RWPE2 (cell line): ENCODE data around the gene FBXO17.
A peak's percentile ranks its signal among the peaks of the same experiment; 100 is the strongest.

Source experiments
- ATAC-seq: fragments of 200-7000 bp; cut with Tn5 transposase; 3 replicates; pipeline ENCODE4 v1.9.1; 2021; ENCODE audit warnings: low read depth
- DNase-seq: peaks from one replicate; pipeline ENCODE4 v3.0.0-alpha.2; 2020; ENCODE audit warnings: low spot score
- H3K27ac ChIP-seq: fragments of 450-650 bp; 2 replicates; pipeline ENCODE4 v1.5.1; 2017; ENCODE audit warnings: mild to moderate bottlenecking; ENCODE audit not compliant: poor library complexity, severe bottlenecking
- H3K27me3 ChIP-seq: fragments of 250-450 bp; sonication (Bioruptor Pico); 2 replicates; pipeline ENCODE4 v1.5.1; 2021; ENCODE audit warnings: mild to moderate bottlenecking, moderate library complexity; ENCODE audit not compliant: insufficient read depth, poor library complexity, severe bottlenecking
- H3K36me3 ChIP-seq: fragments of 250-450 bp; sonication (Bioruptor Pico); 2 replicates; pipeline ENCODE4 v1.5.1; 2020; ENCODE audit warnings: low read depth, mild to moderate bottlenecking, moderate library complexity
- H3K4me1 ChIP-seq: fragments of 250-450 bp; sonication (Bioruptor Pico); 2 replicates; pipeline ENCODE4 v1.5.1; 2021; ENCODE audit warnings: mild to moderate bottlenecking, moderate library complexity; ENCODE audit not compliant: insufficient read depth, poor library complexity, severe bottlenecking
- H3K4me3 ChIP-seq: fragments of 250-450 bp; sonication (Bioruptor Pico); 2 replicates; pipeline ENCODE4 v1.5.1; 2021; ENCODE audit warnings: mild to moderate bottlenecking, moderate library complexity; ENCODE audit not compliant: severe bottlenecking
- H3K9me3 ChIP-seq: fragments of 250-450 bp; sonication (Bioruptor Pico); 2 replicates; pipeline ENCODE4 v1.5.1; 2021; ENCODE audit warnings: mild to moderate bottlenecking, moderate library complexity; ENCODE audit not compliant: severe bottlenecking
- TF ChIP-seq, protein P1 (sequence below): fragments of 450-650 bp; IDR thresholded peaks from one replicate; pipeline ENCODE4 v1.5.1; 2017; ENCODE audit warnings: mild to moderate bottlenecking, moderate library complexity; ENCODE audit not compliant: poor library complexity, severe bottlenecking

Gene FBXO17

DNA sequence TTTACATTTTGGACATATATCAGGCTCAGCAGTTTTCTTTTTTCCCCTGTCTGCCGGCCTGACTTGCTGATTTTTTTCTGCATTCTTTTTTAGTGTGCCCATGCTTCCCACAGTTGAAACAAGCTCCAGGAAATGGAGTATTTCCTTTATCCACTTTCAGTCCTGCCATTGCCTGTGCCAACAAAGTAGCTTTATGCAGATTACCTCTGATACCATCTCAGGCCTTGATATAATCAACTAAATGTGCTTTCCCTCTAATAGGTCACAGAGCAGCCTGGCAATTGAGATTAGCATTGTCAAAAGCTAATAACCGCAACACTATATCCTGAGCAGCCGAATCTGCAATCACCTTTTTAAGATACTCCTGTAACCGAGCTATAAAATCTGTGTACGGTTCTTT, 35.6 kb downstream of the FBXO17 start:
- Histone ChIP-seq H3K4me1 (no peaks in the 10 kb centered on the region), H3K9me3 (no peaks in the 10 kb centered on the region), H3K27me3 (no peaks in the 10 kb centered on the region), H3K27ac (no peak overlapping the region), H3K4me3 (no peak overlapping the region), H3K36me3 (no peaks in the 10 kb centered on the region)
- DNase-seq (no peak), ATAC-seq (no peak)
- TF ChIP-seq, protein P1, sequence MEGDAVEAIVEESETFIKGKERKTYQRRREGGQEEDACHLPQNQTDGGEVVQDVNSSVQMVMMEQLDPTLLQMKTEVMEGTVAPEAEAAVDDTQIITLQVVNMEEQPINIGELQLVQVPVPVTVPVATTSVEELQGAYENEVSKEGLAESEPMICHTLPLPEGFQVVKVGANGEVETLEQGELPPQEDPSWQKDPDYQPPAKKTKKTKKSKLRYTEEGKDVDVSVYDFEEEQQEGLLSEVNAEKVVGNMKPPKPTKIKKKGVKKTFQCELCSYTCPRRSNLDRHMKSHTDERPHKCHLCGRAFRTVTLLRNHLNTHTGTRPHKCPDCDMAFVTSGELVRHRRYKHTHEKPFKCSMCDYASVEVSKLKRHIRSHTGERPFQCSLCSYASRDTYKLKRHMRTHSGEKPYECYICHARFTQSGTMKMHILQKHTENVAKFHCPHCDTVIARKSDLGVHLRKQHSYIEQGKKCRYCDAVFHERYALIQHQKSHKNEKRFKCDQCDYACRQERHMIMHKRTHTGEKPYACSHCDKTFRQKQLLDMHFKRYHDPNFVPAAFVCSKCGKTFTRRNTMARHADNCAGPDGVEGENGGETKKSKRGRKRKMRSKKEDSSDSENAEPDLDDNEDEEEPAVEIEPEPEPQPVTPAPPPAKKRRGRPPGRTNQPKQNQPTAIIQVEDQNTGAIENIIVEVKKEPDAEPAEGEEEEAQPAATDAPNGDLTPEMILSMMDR, result no peak

DNA sequence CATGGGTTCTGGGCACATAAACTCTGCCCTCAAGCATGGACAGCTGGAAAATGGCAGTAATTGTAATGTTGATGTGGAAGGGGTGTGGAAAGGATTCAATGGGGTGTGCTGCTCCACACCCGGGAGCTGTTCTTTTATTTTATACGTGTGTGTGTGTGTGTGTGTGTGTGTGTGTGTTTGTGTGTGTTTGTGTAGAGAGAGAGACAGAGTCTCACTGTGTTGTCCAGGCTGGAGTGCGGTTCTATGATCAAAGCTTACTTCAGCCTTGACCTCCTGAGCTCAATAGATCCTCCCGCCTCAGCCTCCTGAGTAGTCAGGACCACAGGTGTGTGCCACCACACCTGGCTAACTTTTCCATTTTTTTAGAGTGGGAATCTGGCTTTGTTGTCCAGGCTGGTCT, 42.0 kb downstream of the FBXO17 start:
- TF ChIP-seq, protein P1, result no peak
- no peak overlapping the region for H3K27ac ChIP-seq
- no peak overlapping the region for H3K4me3 ChIP-seq
- peaks cover 24% of the 10 kb centered on the region for H3K36me3 ChIP-seq
- no peaks in the 10 kb centered on the region for H3K9me3 ChIP-seq
- ATAC-seq (no peak), DNase-seq (no peak)
- H3K4me1 ChIP-seq, result no peaks in the 10 kb centered on the region
- no peaks in the 10 kb centered on the region for H3K27me3 ChIP-seq

DNA sequence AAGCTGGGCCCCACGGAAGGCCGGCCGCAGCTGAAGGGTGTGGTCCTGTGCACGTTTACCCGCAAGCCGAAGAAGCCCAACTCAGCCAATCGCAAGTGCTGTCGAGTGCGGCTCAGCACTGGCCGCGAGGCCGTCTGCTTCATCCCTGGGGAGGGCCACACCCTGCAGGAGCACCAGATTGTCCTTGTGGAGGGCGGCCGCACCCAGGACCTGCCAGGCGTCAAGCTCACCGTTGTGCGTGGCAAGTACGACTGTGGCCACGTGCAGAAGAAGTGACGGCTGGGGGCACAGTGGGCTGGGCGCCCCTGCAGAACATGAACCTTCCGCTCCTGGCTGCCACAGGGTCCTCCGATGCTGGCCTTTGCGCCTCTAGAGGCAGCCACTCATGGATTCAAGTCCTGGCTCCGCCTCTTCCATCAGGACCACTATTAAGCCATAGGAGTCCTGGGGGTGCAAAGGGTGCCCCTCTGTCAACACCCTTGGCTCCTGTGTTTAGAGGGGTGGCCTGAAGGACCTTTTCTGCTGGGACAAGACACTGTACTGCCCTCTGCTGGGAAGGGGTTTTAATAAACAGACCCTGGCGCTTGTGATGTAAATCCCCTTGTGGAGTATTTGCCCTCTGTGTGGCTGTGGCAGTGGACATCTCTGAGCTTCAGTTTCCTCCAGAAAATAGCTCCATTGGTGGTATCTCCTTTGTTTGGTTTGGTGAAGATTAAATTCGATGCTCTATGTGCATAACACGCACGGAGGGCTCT, 42.9 kb downstream of the FBXO17 start:
- no peaks in the 10 kb centered on the region for H3K4me1 ChIP-seq
- peaks cover 31% of the 10 kb centered on the region for H3K36me3 ChIP-seq
- TF ChIP-seq, protein P1, result peak; percentile 39
- H3K27me3 ChIP-seq, result no peaks in the 10 kb centered on the region
- no peak for ATAC-seq
- no peak overlapping the region for H3K27ac ChIP-seq
- H3K9me3 ChIP-seq, result no peaks in the 10 kb centered on the region
- H3K4me3 ChIP-seq, result no peak overlapping the region
- DNase-seq, result no peak

DNA sequence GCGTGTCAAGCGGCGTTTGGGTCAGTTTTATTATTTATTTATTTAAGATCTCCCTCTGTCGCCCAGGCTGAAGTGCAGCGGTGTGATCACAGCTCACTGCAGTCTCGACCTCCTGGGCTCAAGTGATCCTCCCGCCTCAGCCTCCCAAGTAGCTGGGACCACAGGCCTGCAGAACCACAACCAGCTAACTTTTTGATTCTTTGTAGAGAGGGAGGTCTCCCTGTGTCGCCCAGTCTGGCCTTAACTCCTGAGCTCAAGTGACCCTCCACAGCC, 44.1 kb downstream of the FBXO17 start:
- H3K9me3 ChIP-seq, result no peaks in the 10 kb centered on the region
- DNase-seq, result no peak
- ATAC-seq, result no peak
- H3K27ac ChIP-seq, result peak overlapping the region; percentile 67
- peak overlapping the region; percentile 59 for H3K4me3 ChIP-seq
- peaks cover 32% of the 10 kb centered on the region for H3K36me3 ChIP-seq
- no peaks in the 10 kb centered on the region for H3K27me3 ChIP-seq
- TF ChIP-seq, protein P1, result no peak
- H3K4me1 ChIP-seq, result no peaks in the 10 kb centered on the region

DNA sequence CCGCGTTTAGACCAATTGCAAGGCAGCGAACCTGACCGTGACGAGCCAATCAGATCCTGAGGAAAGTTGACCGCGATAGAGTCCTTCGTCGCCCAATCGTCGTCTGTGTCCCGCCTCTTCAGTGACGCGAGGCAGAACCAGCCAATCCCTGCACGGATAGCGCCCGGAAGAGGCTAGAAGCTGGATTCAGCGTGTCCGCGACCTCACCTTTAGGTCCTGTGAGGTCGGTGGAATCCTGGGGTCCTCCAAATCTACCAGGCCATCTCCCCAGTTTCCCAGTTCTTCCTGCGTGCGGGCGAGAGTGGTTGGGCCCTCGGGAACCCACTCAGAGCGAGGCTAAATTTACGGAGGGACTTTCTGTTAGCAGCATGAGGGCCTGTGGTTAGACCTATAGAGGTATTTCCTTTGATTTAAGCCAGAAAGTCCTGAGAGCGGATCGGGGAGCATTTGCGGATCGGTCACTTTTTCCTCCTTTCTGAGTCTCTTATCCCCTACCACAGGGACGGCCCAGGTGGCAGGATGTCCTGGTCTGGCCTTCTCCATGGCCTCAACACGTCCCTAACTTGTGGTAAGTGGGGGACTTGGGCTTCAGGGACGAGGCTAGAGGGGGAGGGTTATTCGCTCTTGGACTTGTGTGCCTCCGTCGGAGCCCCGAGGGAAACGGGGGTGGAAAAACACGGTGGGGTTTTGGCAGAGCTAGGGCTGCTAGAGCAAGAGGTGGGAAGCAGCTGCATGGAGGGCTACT, 44.6 kb downstream of the FBXO17 start, which contains the start of gene MRPS12:
MRPS12 (plus strand) TSS at position 169 of the 745 bp plus-strand sequence; CDS start at position 520, 351 bp downstream.
- TF ChIP-seq, protein P1, result no peak
- H3K4me3 ChIP-seq, result peak within 1 kb of the TSS; percentile 59
- ATAC-seq, result peak; percentile 99
- no peaks in the 10 kb centered on the region for H3K27me3 ChIP-seq
- H3K27ac ChIP-seq, result peak within 1 kb of the TSS; percentile 67
- peak; percentile 98 for DNase-seq
- no peaks in the 10 kb centered on the region for H3K4me1 ChIP-seq
- no peaks in the 10 kb centered on the region for H3K9me3 ChIP-seq
- peaks cover 32% of the 10 kb centered on the region for H3K36me3 ChIP-seq
